ENCODE results near the gene SIGLEC15.

DNA sequence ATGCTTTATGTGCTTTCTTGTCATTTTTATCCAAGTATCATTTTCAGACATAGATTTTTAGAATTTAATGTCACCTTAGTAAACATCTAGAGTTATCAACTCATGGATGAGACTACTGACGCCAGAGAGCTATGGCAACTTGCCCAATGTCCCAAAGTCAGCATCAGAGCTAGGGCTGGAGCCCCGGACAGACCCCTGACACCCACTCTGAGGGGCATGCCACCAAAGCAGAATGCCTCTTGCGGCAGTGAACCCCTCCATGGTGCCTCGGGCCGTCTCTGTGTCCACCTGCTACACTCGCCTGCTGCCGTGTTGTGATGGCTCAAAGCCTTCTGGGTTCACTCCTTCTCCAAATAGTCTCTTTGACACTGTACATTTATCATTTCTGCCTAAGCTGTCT is 5.4 kb downstream of the SIGLEC15 start:
- TF ChIP-seq, protein P1, sequence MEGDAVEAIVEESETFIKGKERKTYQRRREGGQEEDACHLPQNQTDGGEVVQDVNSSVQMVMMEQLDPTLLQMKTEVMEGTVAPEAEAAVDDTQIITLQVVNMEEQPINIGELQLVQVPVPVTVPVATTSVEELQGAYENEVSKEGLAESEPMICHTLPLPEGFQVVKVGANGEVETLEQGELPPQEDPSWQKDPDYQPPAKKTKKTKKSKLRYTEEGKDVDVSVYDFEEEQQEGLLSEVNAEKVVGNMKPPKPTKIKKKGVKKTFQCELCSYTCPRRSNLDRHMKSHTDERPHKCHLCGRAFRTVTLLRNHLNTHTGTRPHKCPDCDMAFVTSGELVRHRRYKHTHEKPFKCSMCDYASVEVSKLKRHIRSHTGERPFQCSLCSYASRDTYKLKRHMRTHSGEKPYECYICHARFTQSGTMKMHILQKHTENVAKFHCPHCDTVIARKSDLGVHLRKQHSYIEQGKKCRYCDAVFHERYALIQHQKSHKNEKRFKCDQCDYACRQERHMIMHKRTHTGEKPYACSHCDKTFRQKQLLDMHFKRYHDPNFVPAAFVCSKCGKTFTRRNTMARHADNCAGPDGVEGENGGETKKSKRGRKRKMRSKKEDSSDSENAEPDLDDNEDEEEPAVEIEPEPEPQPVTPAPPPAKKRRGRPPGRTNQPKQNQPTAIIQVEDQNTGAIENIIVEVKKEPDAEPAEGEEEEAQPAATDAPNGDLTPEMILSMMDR (conservative IDR thresholded peaks at IDR 0.05 in 1 of 2, IDR thresholded peaks at IDR 0.05 in 1 of 2; ENCODE audit: low read depth in 1 of 2, low read length in 2 of 2), result no peak
- TF ChIP-seq EZH2 (IDR thresholded peaks at IDR 0.05; ENCODE audit: low read length, missing control alignments), result no peak
